IPS-15b (cell line): Measurements from ENCODE around the gene TBL1Y.

ENCODE experiments used
- H3K27me3 ChIP-seq: one replicate; pipeline ENCODE4 v1.6.1; 2013; ENCODE audit warnings: low read length; ENCODE audit not compliant: control insufficient read depth, insufficient read depth
- H3K36me3 ChIP-seq: one replicate; pipeline ENCODE4 v1.6.1; 2013; ENCODE audit warnings: low read length; ENCODE audit not compliant: control insufficient read depth, insufficient read depth
- H3K4me1 ChIP-seq: one replicate; pipeline ENCODE4 v1.6.1; 2013; ENCODE audit warnings: mild to moderate bottlenecking, low read length; ENCODE audit not compliant: control insufficient read depth, insufficient read depth
- H3K4me3 ChIP-seq: one replicate; pipeline ENCODE4 v1.5.1; 2013; ENCODE audit warnings: low read depth, low read length
- H3K9ac ChIP-seq: one replicate; pipeline ENCODE4 v1.6.1; 2013; ENCODE audit warnings: low read depth, mild to moderate bottlenecking, low read length
- H3K9me3 ChIP-seq: one replicate; pipeline ENCODE4 v1.6.1; 2013; ENCODE audit warnings: mild to moderate bottlenecking, low read length; ENCODE audit not compliant: control insufficient read depth, insufficient read depth

Gene TBL1Y

DNA sequence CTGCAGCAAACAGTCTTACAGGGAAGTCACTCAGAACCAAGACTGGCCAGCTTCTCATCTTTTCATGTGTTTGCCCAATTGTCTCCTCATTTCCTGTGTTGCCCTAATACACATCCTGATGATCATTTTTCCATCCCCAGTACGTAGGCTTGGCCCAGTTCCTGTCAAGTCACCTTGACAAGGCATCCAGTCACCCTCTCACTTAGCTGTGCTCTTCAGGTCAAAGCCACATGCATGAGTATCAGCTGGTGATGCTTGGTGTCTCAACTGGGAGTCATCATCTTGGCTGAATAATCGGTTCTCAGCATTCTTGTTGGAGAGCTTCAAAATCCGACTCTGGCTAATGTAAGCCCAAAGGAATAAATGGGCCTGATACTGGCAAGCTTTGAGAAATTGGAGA lies 186.5 kb downstream of the TBL1Y start:
- H3K4me3 ChIP-seq = no peak overlapping the region
- no peak overlapping the region for H3K9ac ChIP-seq
- H3K4me1 ChIP-seq = no peaks in the 10 kb centered on the region
- no peaks in the 10 kb centered on the region for H3K9me3 ChIP-seq
- no peaks in the 10 kb centered on the region for H3K27me3 ChIP-seq
- H3K36me3 ChIP-seq = no peaks in the 10 kb centered on the region

DNA sequence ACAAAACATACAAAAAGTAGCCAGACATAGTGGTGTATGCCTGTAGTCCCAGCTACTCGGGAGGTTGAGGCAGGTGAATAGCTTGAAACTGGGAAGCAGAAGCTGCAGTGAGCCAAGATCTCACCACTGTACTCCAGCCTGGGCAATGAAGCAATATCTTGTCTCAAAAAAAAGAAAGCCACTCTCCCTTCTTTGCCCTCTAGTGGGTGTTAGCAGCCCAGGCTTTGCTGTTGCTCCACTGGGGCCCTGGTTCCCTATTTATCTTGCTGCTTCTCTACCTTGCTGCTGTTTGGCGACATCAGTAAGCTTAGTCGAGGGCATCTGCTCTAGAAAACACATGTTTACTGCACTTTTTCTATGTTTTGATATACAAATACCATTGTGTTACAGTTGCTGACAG lies 189.2 kb downstream of the TBL1Y start:
- Histone ChIP-seq H3K27me3 (no peaks in the 10 kb centered on the region), H3K4me3 (no peak overlapping the region), H3K4me1 (no peaks in the 10 kb centered on the region), H3K9me3 (no peaks in the 10 kb centered on the region), H3K36me3 (no peaks in the 10 kb centered on the region), H3K9ac (no peak overlapping the region)

DNA sequence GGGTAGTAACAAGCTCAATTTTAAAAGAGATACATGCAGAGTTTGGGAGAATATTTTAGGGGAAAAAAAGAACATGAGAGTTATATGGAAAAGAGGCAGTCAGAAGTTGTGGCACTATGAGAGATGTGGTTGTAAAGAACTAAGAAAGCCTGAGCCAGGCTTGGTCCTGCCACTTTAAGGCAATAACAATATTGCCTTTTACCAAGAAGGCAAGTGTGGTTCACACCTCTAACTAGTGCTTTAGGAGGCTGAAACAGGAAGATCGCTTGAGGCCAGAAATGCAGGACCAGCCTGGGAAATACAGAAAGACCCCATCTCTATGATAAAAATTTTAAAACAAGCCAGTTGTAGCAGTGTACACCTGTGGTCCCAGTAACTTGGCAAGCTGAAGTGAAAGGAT lies 192.2 kb downstream of the TBL1Y start:
- no peaks in the 10 kb centered on the region for H3K4me1 ChIP-seq
- H3K4me3 ChIP-seq = no peak overlapping the region
- H3K36me3 ChIP-seq = no peaks in the 10 kb centered on the region
- H3K27me3 ChIP-seq = no peaks in the 10 kb centered on the region
- no peaks in the 10 kb centered on the region for H3K9me3 ChIP-seq
- no peak overlapping the region for H3K9ac ChIP-seq

DNA sequence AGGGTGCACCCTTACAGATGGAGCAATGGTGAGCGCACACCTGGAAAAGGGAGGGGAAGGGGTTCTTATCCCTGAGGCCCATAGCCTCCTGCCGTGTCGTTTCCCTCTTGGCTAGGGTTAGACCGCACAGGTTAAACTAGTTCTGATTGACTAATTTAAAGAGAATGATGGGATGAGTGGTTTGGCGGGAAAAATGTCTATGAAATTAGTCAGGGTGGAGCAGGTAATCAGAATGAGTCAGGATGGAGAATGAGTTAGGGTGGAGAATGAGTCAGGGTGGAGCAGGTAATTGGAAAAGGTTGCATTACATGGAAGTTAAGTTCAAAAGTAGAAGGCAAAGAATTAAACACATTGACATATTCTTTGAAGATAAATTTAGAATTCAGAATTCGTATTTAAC lies 196.7 kb downstream of the TBL1Y start:
- Histone ChIP-seq H3K36me3 (no peaks in the 10 kb centered on the region), H3K9ac (no peak overlapping the region), H3K4me1 (no peaks in the 10 kb centered on the region), H3K27me3 (no peaks in the 10 kb centered on the region), H3K4me3 (no peak overlapping the region), H3K9me3 (no peaks in the 10 kb centered on the region)

DNA sequence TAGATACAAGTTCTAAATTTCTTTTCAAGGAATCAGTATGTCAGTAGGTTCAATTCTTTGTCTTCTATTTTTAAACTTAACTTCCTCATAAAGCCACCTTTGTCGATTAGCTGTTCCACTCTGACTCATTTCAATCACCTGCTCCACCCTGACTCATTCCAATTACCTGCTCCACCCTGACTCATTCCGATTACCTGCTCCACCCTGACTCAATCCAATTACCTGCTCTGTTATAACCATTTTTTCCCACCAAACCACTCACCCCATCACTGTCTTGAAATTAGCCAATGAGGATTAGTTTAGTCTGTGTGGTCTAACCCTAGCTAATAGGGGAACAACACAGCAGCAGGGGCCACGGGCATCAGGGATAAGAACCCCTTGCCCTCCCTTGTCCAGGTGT lies 199.6 kb downstream of the TBL1Y start:
- Histone ChIP-seq H3K9ac (no peak overlapping the region), H3K4me3 (no peak overlapping the region), H3K4me1 (no peaks in the 10 kb centered on the region), H3K27me3 (no peaks in the 10 kb centered on the region), H3K9me3 (no peaks in the 10 kb centered on the region), H3K36me3 (no peaks in the 10 kb centered on the region)

DNA sequence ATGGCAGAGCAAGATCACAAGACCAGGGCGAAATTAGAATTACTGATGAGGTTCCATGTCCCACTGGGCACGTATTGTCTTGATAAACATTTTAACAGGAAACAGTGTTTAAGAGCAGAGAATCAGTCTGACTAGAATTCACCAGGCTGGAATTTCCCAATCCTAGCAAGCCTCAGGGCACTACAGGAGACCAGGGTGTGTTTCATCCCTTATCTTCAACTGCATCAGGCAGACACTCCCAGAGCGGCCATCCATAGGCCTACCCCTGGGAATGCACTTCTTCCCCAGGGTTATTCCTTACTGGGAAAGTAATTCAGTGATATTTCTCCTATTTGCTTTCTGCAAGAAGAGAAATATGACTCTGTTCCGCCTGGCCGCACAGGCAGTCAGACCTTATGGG lies 205.4 kb downstream of the TBL1Y start:
- no peak overlapping the region for H3K9ac ChIP-seq
- no peaks in the 10 kb centered on the region for H3K36me3 ChIP-seq
- no peaks in the 10 kb centered on the region for H3K4me1 ChIP-seq
- H3K27me3 ChIP-seq = no peaks in the 10 kb centered on the region
- H3K4me3 ChIP-seq = no peak overlapping the region
- no peaks in the 10 kb centered on the region for H3K9me3 ChIP-seq

DNA sequence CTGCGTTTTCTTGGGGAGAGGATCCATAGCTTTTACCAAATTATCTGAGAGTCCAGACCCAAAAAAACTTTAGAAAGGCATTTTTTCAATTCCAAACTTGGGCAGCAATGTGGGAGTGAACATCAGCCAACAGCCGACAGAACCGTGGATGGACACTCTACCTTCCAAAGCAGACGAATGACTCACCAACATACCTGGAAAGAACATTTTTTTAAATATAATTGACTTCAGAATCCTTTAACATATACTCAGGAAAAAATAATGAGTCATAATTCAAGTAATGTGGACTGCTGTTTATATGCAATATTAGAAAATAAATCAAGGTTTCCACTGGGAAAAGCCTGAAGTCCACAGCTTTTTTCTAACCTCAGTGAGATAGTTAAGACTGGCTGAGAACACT lies 211.7 kb downstream of the TBL1Y start:
- Histone ChIP-seq H3K27me3 (no peaks in the 10 kb centered on the region), H3K9me3 (no peaks in the 10 kb centered on the region), H3K4me1 (no peaks in the 10 kb centered on the region), H3K4me3 (no peak overlapping the region), H3K9ac (no peak overlapping the region), H3K36me3 (no peaks in the 10 kb centered on the region)

DNA sequence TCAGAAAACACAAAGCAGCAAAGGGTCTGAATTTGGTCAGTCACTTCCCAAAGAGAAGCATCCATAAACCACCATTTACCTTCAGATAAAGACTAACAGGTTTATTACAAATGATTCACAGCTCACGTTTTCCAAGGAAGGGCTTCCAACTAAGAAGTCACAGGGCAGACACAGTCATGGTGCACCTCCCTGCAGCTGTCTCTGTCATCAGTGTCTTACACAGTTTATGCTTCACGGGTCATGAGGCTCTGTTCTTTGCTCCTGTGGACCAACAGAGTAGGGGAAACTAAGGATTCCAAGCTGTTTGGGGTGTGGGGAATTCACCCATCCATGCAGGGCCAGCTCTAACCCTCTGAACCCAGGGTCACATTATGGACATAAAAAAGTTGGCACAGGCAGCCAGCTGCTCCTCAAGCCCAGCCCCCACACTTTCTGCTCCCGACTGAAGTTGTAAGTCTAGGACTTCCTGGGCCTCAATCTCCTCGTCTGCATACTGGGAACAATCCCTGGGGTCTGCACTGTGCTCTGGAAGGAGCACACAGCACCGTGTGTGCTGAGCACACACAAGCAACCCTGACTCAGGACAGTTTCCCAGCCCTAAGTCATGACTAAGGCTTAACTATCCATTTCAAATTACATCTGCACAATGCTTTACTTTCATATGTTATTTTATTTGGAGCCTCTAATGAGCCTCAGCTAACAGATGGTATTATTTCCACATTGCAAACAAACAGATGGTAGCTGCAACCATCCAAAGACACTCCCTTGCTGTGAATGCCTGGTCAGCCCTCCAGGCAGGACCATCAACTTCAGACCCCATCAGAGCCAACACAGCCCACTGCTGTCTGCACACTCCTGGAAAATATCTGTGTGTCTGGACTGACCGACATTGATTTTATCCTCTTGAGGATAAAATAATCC lies 214.9 kb downstream of the TBL1Y start:
- H3K4me3 ChIP-seq = no peak overlapping the region
- H3K9me3 ChIP-seq = no peaks in the 10 kb centered on the region
- no peaks in the 10 kb centered on the region for H3K27me3 ChIP-seq
- H3K9ac ChIP-seq = no peak overlapping the region
- no peaks in the 10 kb centered on the region for H3K36me3 ChIP-seq
- H3K4me1 ChIP-seq = no peaks in the 10 kb centered on the region

DNA sequence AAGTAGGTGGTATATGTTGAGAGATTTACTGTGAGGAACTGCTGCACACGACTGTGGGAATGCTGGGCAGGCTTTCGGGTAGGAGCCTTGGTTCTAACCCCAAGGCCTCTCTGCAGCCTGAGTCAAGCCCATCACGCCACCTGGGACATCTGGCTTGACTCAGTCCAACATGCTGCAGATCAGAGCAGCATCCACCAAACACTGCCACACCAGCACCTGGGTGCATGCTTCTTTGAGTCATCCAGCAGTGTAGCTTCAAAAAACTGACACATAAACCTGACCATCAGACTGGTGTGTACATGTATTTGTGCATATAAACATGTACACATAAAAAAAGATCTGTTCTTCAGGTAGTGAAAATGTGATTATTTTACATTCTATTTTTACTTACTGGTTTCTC lies 217.7 kb downstream of the TBL1Y start:
- no peaks in the 10 kb centered on the region for H3K36me3 ChIP-seq
- H3K4me1 ChIP-seq = no peaks in the 10 kb centered on the region
- H3K9me3 ChIP-seq = no peaks in the 10 kb centered on the region
- H3K9ac ChIP-seq = no peak overlapping the region
- H3K4me3 ChIP-seq = no peak overlapping the region
- no peaks in the 10 kb centered on the region for H3K27me3 ChIP-seq
